ENCODE results near the gene LIAS. TPM values are rescaled to one million over a fixed set of nuclear protein-coding genes. Genes with fewer than 3 reads are reported as not detected.
"Not testable (repeated sequence)": the region's sequence is repeated elsewhere in the genome, so short reads cannot be mapped to it uniquely, and the experiment has no call there.

LIAS gene
- total and polyA plus RNA-seq, 10 of the 15 experiments (the other 5 are each of a cell fraction or from before 2014, with no cell fraction given), result 17.9 to 32.3 (median 26.4) TPM

- TF ChIP-seq MLLT1 (IDR thresholded peaks at IDR 0.05) (no peak), BACH1 (IDR thresholded peaks at IDR 0.05; ENCODE audit: borderline replicate concordance) (no peak), E4F1 (IDR thresholded peaks at IDR 0.05; ENCODE audit: borderline replicate concordance, partially characterized antibody) (no peak), ZNF217 (IDR thresholded peaks at IDR 0.05) (no peak), ZNF24 (IDR thresholded peaks at IDR 0.05) (no peak)
Observed at GRCh38 chr4:39415678-39416283, 43.1 kb upstream of the LIAS start (continued).

GRCh38 chr4:39422247-39422646 lies 36.6 kb upstream of the LIAS start:
- no TSS peak for BruUV-seq (replicated peaks)
- ChIA-PET RAD21 (ENCODE audit: unreplicated experiment) (no interaction called here), POLR2A (no interaction called here), CTCF (interaction anchor here (1.4 kb wide), 1 partner anchor 16 kb away, joined by 3 read pairs; the partner anchor contains the start of gene KLB), SMC1A (ENCODE audit: uncharacterized antibody, unreplicated experiment) (interaction anchor here (0.5 to 0.6 kb wide), 2 partner anchors 17 to 501 kb away, joined by 3 read pairs; no protein-coding TSS in a partner anchor)
- FAIRE-seq (no peak), ATAC-seq (no peak), DNase-seq (ENCODE audit: low read depth, low spot score) (no peak)
- in situ Hi-C loops (cut with MboI) (no loop called here), intact Hi-C loops (cut with micrococcal nuclease; ENCODE audit: unreplicated experiment) (no loop called here)
- no peaks in the 10 kb centered on the region for H3K79me2 ChIP-seq (ENCODE audit: control insufficient read depth, insufficient read depth, low read length)
- no peak overlapping the region for H3K9ac ChIP-seq (ENCODE audit: control insufficient read depth, insufficient read depth, low read length)
- H3K27ac ChIP-seq (ENCODE audit: control insufficient read depth, insufficient read depth), result no peak overlapping the region
- no peaks in the 10 kb centered on the region for H3K9me3 ChIP-seq (replicated peaks; ENCODE audit: control insufficient read depth, insufficient read depth, low read length)
- H3K27me3 ChIP-seq (replicated peaks in 1 of 2; ENCODE audit: control insufficient read depth in 2 of 2, insufficient read depth in 2 of 2, low read length in 1 of 2), result no peaks in the 10 kb centered on the region
- TF ChIP-seq FOXK2 (IDR thresholded peaks at IDR 0.05) (no peak), NR2F1 (conservative IDR thresholded peaks at IDR 0.05) (no peak), EGR1 (IDR thresholded peaks at IDR 0.05; ENCODE audit: borderline replicate concordance in 1 of 2, low read depth in 2 of 2, low read length in 2 of 2) (no peak), SRF (IDR thresholded peaks at IDR 0.05; ENCODE audit: low read depth in 2 of 2, low read length in 2 of 2) (no peak)
- no peaks in the 10 kb centered on the region for H3K4me1 ChIP-seq (ENCODE audit: control insufficient read depth, insufficient read depth, low read length)
- no peaks in the 10 kb centered on the region for H4K20me1 ChIP-seq (ENCODE audit: control insufficient read depth, insufficient read depth)
- no peak overlapping the region for H2AFZ ChIP-seq (ENCODE audit: control insufficient read depth, low read depth, low read length)
- no peaks in the 10 kb centered on the region for H3K36me3 ChIP-seq (ENCODE audit: control insufficient read depth in 2 of 2, insufficient read depth in 2 of 2, low read length in 1 of 2)
- H3K4me2 ChIP-seq (ENCODE audit: control insufficient read depth, insufficient read depth), result no peak overlapping the region
- H3K4me3 ChIP-seq, result no peak overlapping the region
- WGBS (ENCODE audit: insufficient coverage, insufficient replicate concordance, low lambda C conversion rate, missing lambda C conversion rate), result 55% methylated on average over 3 of the region's 3 CpGs

GRCh38 chr4:39425297-39425696 lies 33.6 kb upstream of the LIAS start:
- H3K9ac ChIP-seq (ENCODE audit: control insufficient read depth, insufficient read depth, low read length); H3K36me3 ChIP-seq (ENCODE audit: control insufficient read depth in 2 of 2, insufficient read depth in 2 of 2, low read length in 1 of 2); ATAC-seq; RAD21 ChIA-PET (ENCODE audit: unreplicated experiment); H3K27me3 ChIP-seq (replicated peaks in 1 of 2; ENCODE audit: control insufficient read depth in 2 of 2, insufficient read depth in 2 of 2, low read length in 1 of 2); DNase-seq (ENCODE audit: low read depth, low spot score); H2AFZ ChIP-seq (ENCODE audit: control insufficient read depth, low read depth, low read length); SMC1A ChIA-PET (ENCODE audit: uncharacterized antibody, unreplicated experiment); POLR2A ChIA-PET; intact Hi-C loops (cut with micrococcal nuclease; ENCODE audit: unreplicated experiment); H3K4me2 ChIP-seq (ENCODE audit: control insufficient read depth, insufficient read depth); H3K79me2 ChIP-seq (ENCODE audit: control insufficient read depth, insufficient read depth, low read length); CTCF ChIA-PET; H3K4me3 ChIP-seq; H3K27ac ChIP-seq (ENCODE audit: control insufficient read depth, insufficient read depth); H3K4me1 ChIP-seq (ENCODE audit: control insufficient read depth, insufficient read depth, low read length); H4K20me1 ChIP-seq (ENCODE audit: control insufficient read depth, insufficient read depth); FAIRE-seq; BruUV-seq (replicated peaks); H3K9me3 ChIP-seq (replicated peaks; ENCODE audit: control insufficient read depth, insufficient read depth, low read length): not testable (repeated sequence)
- in situ Hi-C loops (cut with MboI), result loop anchor here (25.0 kb wide), 1 partner anchor 513 kb away; no protein-coding TSS in a partner anchor
- WGBS (ENCODE audit: insufficient coverage, insufficient replicate concordance, low lambda C conversion rate, missing lambda C conversion rate), result 36% methylated on average over 1 of the region's 1 CpG

All from GM12878 (cell line).